ENCODE results near the gene SPEF1.

GRCh38 chr20:3739054-3739925 is 42.0 kb downstream of the SPEF1 start:
- TF ChIP-seq CTCF (IDR thresholded peaks at IDR 0.05) = no peak
- TF ChIP-seq POLR2A (IDR thresholded peaks at IDR 0.05) = no peak
